ENCODE results near the gene CHRDL1.
A peak's percentile ranks its signal among the peaks of the same experiment; 100 is the strongest.
"Not testable (repeated sequence)": the region's sequence is repeated elsewhere in the genome, so short reads cannot be mapped to it uniquely, and the experiment has no call there.

CHRDL1 gene

GRCh38 chrX:110665223-110666002 lies 130.2 kb downstream of the CHRDL1 start:
- DNase-seq (ENCODE audit: low read depth) = peak; percentile 2

- DNase-seq (ENCODE audit: low read depth) = no peak
These were observed 138.5 kb downstream of the CHRDL1 start for GRCh38 chrX:110657073-110657472.

- DNase-seq (ENCODE audit: low read depth) = not testable (repeated sequence)
These were observed 141.3 kb downstream of the CHRDL1 start for GRCh38 chrX:110654280-110654679.

GRCh38 chrX:110646386-110646785 lies 149.2 kb downstream of the CHRDL1 start:
- DNase-seq (ENCODE audit: low read depth) = no peak

Data from HS-27A (cell line).